ENCODE data around the gene FNDC3A.
"Not testable (repeated sequence)": the region's sequence is repeated elsewhere in the genome, so short reads cannot be mapped to it uniquely, and the experiment has no call there.

FNDC3A gene

GRCh38 chr13:49100637-49101570, 125.2 kb downstream of the FNDC3A start:
- Histone ChIP-seq H3K4me1 (ENCODE audit: control insufficient read depth in 2 of 2, insufficient read depth in 2 of 2, low read length in 2 of 2) (no peaks in the 10 kb centered on the region), H3K9ac (ENCODE audit: low read depth in 1 of 2, low read length in 2 of 2) (no peak overlapping the region), H3K9me3 (ENCODE audit: control insufficient read depth in 2 of 2, low read length in 2 of 2) (no peaks in the 10 kb centered on the region), H3K36me3 (ENCODE audit: control insufficient read depth in 2 of 2, insufficient read depth in 2 of 2, low read length in 2 of 2) (no peaks in the 10 kb centered on the region), H3K4me3 (ENCODE audit: low read length in 2 of 2) (no peak overlapping the region), H3K27me3 (ENCODE audit: control insufficient read depth in 2 of 2, insufficient read depth in 2 of 2, low read length in 2 of 2) (no peaks in the 10 kb centered on the region), H3K27ac (ENCODE audit: low read depth in 2 of 2, low read length in 2 of 2) (no peak overlapping the region)

- no peak overlapping the region for H3K27ac ChIP-seq (ENCODE audit: low read depth in 2 of 2, low read length in 2 of 2)
- H3K36me3 ChIP-seq (ENCODE audit: control insufficient read depth in 2 of 2, insufficient read depth in 2 of 2, low read length in 2 of 2) = no peaks in the 10 kb centered on the region
- H3K27me3 ChIP-seq (ENCODE audit: control insufficient read depth in 2 of 2, insufficient read depth in 2 of 2, low read length in 2 of 2) = no peaks in the 10 kb centered on the region
- peaks cover 9% of the 10 kb centered on the region in 2 donors for H3K4me1 ChIP-seq (ENCODE audit: control insufficient read depth in 2 of 2, insufficient read depth in 2 of 2, low read length in 2 of 2)
- H3K9ac ChIP-seq (ENCODE audit: low read depth in 1 of 2, low read length in 2 of 2) = no peak overlapping the region
- no peaks in the 10 kb centered on the region for H3K9me3 ChIP-seq (ENCODE audit: control insufficient read depth in 2 of 2, low read length in 2 of 2)
- no peak overlapping the region for H3K4me3 ChIP-seq (ENCODE audit: low read length in 2 of 2)
These were observed 132.5 kb downstream of the FNDC3A start for GRCh38 chr13:49108196-49108595.

- Histone ChIP-seq H3K27me3 (ENCODE audit: control insufficient read depth in 2 of 2, insufficient read depth in 2 of 2, low read length in 2 of 2) (no peaks in the 10 kb centered on the region), H3K4me1 (ENCODE audit: control insufficient read depth in 2 of 2, insufficient read depth in 2 of 2, low read length in 2 of 2) (peaks cover 12 to 14% of the 10 kb centered on the region in 2 donors), H3K36me3 (ENCODE audit: control insufficient read depth in 2 of 2, insufficient read depth in 2 of 2, low read length in 2 of 2) (peaks cover 0 to 5% of the 10 kb centered on the region in 2 donors), H3K4me3 (ENCODE audit: low read length in 2 of 2) (peak overlapping the region; percentile 74 to 89), H3K9me3 (ENCODE audit: control insufficient read depth in 2 of 2, low read length in 2 of 2) (no peaks in the 10 kb centered on the region), H3K27ac (ENCODE audit: low read depth in 2 of 2, low read length in 2 of 2) (peak overlapping the region; percentile 64 to 71), H3K9ac (ENCODE audit: low read depth in 1 of 2, low read length in 2 of 2) (peak overlapping the region; percentile 48 to 65)
These were observed 134.6 kb downstream of the FNDC3A start for GRCh38 chr13:49110122-49110912.

GRCh38 chr13:49110913-49111170, 135.1 kb downstream of the FNDC3A start:
- Histone ChIP-seq H3K9ac (ENCODE audit: low read depth in 1 of 2, low read length in 2 of 2) (peak overlapping the region; percentile 48 to 65), H3K36me3 (ENCODE audit: control insufficient read depth in 2 of 2, insufficient read depth in 2 of 2, low read length in 2 of 2) (peaks cover 2 to 9% of the 10 kb centered on the region in 2 donors), H3K27me3 (ENCODE audit: control insufficient read depth in 2 of 2, insufficient read depth in 2 of 2, low read length in 2 of 2) (no peaks in the 10 kb centered on the region), H3K27ac (ENCODE audit: low read depth in 2 of 2, low read length in 2 of 2) (no peak overlapping the region), H3K4me1 (ENCODE audit: control insufficient read depth in 2 of 2, insufficient read depth in 2 of 2, low read length in 2 of 2) (peaks cover 12 to 14% of the 10 kb centered on the region in 2 donors), H3K9me3 (ENCODE audit: control insufficient read depth in 2 of 2, low read length in 2 of 2) (no peaks in the 10 kb centered on the region), H3K4me3 (ENCODE audit: low read length in 2 of 2) (peak overlapping the region; percentile 74 to 89)

GRCh38 chr13:49112782-49113525, 137.2 kb downstream of the FNDC3A start:
- Histone ChIP-seq H3K36me3 (ENCODE audit: control insufficient read depth in 2 of 2, insufficient read depth in 2 of 2, low read length in 2 of 2) (peaks cover 5 to 9% of the 10 kb centered on the region in 2 donors), H3K4me1 (ENCODE audit: control insufficient read depth in 2 of 2, insufficient read depth in 2 of 2, low read length in 2 of 2) (peaks cover 12 to 14% of the 10 kb centered on the region in 2 donors), H3K4me3 (ENCODE audit: low read length in 2 of 2) (no peak overlapping the region), H3K27me3 (ENCODE audit: control insufficient read depth in 2 of 2, insufficient read depth in 2 of 2, low read length in 2 of 2) (no peaks in the 10 kb centered on the region), H3K27ac (ENCODE audit: low read depth in 2 of 2, low read length in 2 of 2) (no peak overlapping the region), H3K9ac (ENCODE audit: low read depth in 1 of 2, low read length in 2 of 2) (no peak overlapping the region), H3K9me3 (ENCODE audit: control insufficient read depth in 2 of 2, low read length in 2 of 2) (no peaks in the 10 kb centered on the region)

GRCh38 chr13:49113526-49114286, 138.0 kb downstream of the FNDC3A start:
- Histone ChIP-seq H3K36me3 (ENCODE audit: control insufficient read depth in 2 of 2, insufficient read depth in 2 of 2, low read length in 2 of 2) (peaks cover 5 to 9% of the 10 kb centered on the region in 2 donors), H3K9ac (ENCODE audit: low read depth in 1 of 2, low read length in 2 of 2) (no peak overlapping the region), H3K4me3 (ENCODE audit: low read length in 2 of 2) (no peak overlapping the region), H3K27me3 (ENCODE audit: control insufficient read depth in 2 of 2, insufficient read depth in 2 of 2, low read length in 2 of 2) (no peaks in the 10 kb centered on the region), H3K9me3 (ENCODE audit: control insufficient read depth in 2 of 2, low read length in 2 of 2) (no peaks in the 10 kb centered on the region), H3K4me1 (ENCODE audit: control insufficient read depth in 2 of 2, insufficient read depth in 2 of 2, low read length in 2 of 2) (peaks cover 12 to 14% of the 10 kb centered on the region in 2 donors), H3K27ac (ENCODE audit: low read depth in 2 of 2, low read length in 2 of 2) (no peak overlapping the region)

GRCh38 chr13:49116873-49117272, 141.2 kb downstream of the FNDC3A start:
- H3K4me1 ChIP-seq (ENCODE audit: control insufficient read depth in 2 of 2, insufficient read depth in 2 of 2, low read length in 2 of 2) = peaks cover 7 to 10% of the 10 kb centered on the region in 2 donors
- no peaks in the 10 kb centered on the region for H3K9me3 ChIP-seq (ENCODE audit: control insufficient read depth in 2 of 2, low read length in 2 of 2)
- H3K9ac ChIP-seq (ENCODE audit: low read depth in 1 of 2, low read length in 2 of 2) = no peak overlapping the region
- H3K27me3 ChIP-seq (ENCODE audit: control insufficient read depth in 2 of 2, insufficient read depth in 2 of 2, low read length in 2 of 2) = no peaks in the 10 kb centered on the region
- H3K36me3 ChIP-seq (ENCODE audit: control insufficient read depth in 2 of 2, insufficient read depth in 2 of 2, low read length in 2 of 2) = peaks cover 11 to 15% of the 10 kb centered on the region in 2 donors
- no peak overlapping the region for H3K4me3 ChIP-seq (ENCODE audit: low read length in 2 of 2)
- H3K27ac ChIP-seq (ENCODE audit: low read depth in 2 of 2, low read length in 2 of 2) = no peak overlapping the region

GRCh38 chr13:49118455-49118854, 142.7 kb downstream of the FNDC3A start:
- H3K9me3 ChIP-seq (ENCODE audit: control insufficient read depth in 2 of 2, low read length in 2 of 2); H3K4me1 ChIP-seq (ENCODE audit: control insufficient read depth in 2 of 2, insufficient read depth in 2 of 2, low read length in 2 of 2); H3K9ac ChIP-seq (ENCODE audit: low read depth in 1 of 2, low read length in 2 of 2); H3K4me3 ChIP-seq (ENCODE audit: low read length in 2 of 2); H3K27ac ChIP-seq (ENCODE audit: low read depth in 2 of 2, low read length in 2 of 2); H3K27me3 ChIP-seq (ENCODE audit: control insufficient read depth in 2 of 2, insufficient read depth in 2 of 2, low read length in 2 of 2): not testable (repeated sequence)
- H3K36me3 ChIP-seq (ENCODE audit: control insufficient read depth in 2 of 2, insufficient read depth in 2 of 2, low read length in 2 of 2) = peaks cover 11 to 15% of the 10 kb centered on the region in 2 donors

- H3K27me3 ChIP-seq (ENCODE audit: control insufficient read depth in 2 of 2, insufficient read depth in 2 of 2, low read length in 2 of 2) = no peaks in the 10 kb centered on the region
- no peak overlapping the region for H3K27ac ChIP-seq (ENCODE audit: low read depth in 2 of 2, low read length in 2 of 2)
- no peak overlapping the region for H3K4me3 ChIP-seq (ENCODE audit: low read length in 2 of 2)
- H3K4me1 ChIP-seq (ENCODE audit: control insufficient read depth in 2 of 2, insufficient read depth in 2 of 2, low read length in 2 of 2) = peaks cover 0 to 2% of the 10 kb centered on the region in 2 donors
- peaks cover 0 to 4% of the 10 kb centered on the region in 2 donors for H3K36me3 ChIP-seq (ENCODE audit: control insufficient read depth in 2 of 2, insufficient read depth in 2 of 2, low read length in 2 of 2)
- H3K9ac ChIP-seq (ENCODE audit: low read depth in 1 of 2, low read length in 2 of 2) = no peak overlapping the region
- H3K9me3 ChIP-seq (ENCODE audit: control insufficient read depth in 2 of 2, low read length in 2 of 2) = no peaks in the 10 kb centered on the region
These were observed 149.1 kb downstream of the FNDC3A start for GRCh38 chr13:49124693-49125304.

All from mucosa of rectum (tissue), 2 donors.